Activated naive CD8-positive, alpha-beta T cell treated with anti-CD3 and anti-CD28 coated beads, Interleukin-2, amount 50 U/mL, for 16 hours (primary cell): Measurements from ENCODE around the gene ST3GAL3.

ENCODE experiments used
- DNase-seq: peaks from one replicate; pipeline ENCODE4 v3.0.0-alpha.2; 2020; ENCODE audit warnings: low read depth, low spot score

The ST3GAL3 gene

DNA sequence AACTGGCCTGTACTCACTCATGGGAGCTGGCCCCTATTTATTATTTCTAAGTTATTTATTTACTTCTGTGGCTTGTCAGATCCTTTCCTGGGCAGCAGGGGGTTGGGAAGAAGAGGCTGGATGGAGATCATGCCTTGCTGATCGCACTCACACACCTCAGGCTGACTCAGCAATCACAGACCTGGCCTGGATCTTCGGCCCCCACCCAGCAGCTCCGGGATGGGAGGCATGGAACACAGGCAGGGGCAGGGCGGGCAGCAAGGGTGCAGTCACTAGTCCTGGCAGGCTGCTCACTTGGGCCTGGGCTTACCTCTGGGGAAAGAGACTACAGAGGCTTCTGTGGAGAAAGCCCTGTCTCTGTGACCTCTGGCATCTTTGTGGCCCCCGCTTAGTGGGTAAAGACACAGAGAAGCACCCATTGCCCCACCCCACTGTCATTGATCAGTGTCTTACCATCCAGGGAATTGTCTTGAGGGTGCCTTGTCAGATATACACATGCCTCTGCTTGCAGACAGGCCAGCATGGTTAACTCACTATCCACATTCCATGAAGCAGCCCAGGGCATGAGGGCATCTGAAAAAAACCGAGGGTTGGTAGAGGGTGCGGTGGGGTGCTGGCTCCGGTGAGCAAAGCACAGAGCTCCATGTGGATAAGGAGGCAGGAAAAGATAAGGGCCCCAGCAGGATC, 230.0 kb downstream of the ST3GAL3 start:
- no peak for DNase-seq

GRCh38 chr1:43938383-43938782, 231.0 kb downstream of the ST3GAL3 start:
- no peak for DNase-seq

DNA sequence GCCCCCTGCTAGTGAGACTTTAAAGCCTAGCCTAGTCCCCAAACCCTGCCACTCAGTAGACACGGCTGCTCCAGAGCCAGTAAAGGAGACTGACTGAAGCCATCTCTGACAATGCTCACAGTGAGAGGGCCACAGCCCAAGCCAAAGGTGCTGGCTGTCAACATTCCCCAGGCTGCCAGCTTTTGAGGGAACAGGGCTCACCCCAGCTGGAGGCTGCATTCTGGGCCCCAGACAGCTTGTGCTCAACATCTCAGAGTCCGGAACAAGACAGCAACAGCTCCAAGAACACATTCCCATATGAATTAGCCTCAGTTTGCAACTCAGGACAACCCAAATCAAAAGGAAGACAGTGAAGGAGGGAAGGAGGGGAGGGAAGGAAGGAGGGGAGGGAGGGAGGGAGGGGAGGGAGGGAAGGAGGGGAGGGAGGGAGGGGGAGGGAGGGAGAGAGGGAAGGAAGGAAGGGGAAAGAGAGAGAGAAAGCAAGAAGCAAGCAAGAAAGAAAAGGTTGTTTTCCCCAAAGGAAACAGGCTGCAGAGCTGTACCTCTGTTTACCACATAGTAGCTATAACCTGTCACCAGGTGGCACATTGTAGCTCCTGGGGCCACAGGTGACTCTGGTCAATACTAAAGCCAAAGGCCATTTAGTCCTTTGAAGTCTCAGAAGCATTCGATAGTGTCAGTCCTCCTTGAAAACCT, 231.7 kb downstream of the ST3GAL3 start:
- DNase-seq = no peak

DNA sequence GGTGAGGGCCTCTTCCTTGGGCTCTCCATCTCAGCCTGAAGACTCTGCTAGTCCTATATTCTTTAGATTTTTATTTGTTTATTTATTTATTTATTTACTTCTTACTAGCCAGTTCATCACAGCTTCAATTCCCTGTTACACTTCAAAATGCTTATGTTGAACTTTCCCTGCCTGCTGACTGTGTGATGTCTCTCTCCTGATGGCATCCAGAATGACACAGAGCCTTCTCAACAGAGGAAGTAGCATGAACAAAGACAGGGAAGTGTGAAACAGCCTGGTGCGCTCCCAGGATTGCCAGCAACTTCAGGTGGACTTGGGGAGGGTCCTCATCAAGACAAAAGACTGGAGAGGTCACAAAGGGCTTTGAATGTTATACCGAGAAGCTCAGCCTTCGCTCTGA, 235.1 kb downstream of the ST3GAL3 start:
- no peak for DNase-seq

- no peak for DNase-seq
Observed at GRCh38 chr1:43944860-43945259, 237.5 kb downstream of the ST3GAL3 start.

GRCh38 chr1:43945674-43946235, 238.4 kb downstream of the ST3GAL3 start:
- DNase-seq = no peak

- peak; percentile 92 for DNase-seq
Observed at GRCh38 chr1:43946236-43947060, 239.1 kb downstream of the ST3GAL3 start, which contains the start of gene IPO13. TSS of gene IPO13 (plus strand) at chr1:43946950. CDS start at chr1:43947601, 651 bp downstream.

DNA sequence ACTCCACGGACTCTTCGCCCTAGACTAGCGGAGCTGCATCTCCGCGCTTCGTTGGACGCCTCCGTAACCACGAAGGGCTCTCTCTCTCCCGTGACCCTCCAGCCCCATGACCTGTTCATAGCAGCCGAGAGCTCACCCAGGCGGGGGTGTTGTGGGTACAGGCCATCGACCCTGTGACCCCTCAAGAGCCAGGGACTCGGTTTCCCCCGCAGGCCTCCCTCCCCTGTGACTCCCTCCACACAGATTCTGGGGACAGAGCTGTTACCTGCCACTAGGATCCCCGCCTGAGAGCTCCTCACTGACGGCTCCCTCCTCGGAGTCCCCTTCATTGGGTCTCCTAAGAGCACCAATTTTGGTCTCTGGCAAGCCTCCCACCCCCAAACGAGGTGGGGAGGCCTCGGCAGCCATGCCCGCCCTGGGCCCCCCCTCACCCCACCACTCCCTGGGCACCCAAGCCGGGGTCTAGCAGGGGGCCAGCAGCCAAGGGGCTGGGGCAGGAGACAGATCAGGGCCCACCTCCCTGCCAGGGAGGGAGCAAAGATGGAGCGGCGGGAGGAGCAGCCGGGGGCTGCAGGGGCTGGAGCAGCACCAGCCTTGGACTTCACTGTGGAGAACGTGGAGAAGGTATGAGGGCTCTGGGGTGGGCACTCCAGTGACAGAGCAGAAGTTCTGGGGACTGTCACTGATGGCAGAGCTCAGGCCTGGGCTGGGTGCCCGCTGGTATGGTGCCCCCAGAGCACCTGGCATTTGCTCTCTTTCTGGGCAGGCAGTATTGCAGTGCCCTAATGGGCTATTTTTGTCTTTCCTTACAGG, 239.9 kb downstream of the ST3GAL3 start:
- DNase-seq = no peak

GRCh38 chr1:43947874-43948437, 240.6 kb downstream of the ST3GAL3 start:
- no peak for DNase-seq

DNA sequence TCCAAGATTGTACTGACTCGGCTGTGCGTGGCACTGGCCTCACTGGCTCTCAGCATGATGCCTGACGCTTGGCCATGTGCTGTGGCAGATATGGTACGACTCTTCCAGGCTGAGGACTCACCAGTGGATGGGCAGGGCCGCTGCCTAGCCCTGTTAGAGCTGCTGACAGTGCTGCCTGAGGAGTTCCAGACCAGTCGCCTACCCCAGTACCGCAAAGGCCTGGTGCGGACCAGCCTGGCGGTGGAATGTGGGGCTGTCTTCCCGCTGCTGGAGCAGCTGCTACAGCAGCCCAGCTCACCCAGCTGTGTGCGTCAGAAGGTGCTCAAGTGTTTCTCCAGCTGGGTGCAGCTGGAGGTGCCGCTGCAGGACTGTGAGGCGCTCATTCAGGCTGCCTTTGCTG, 242.3 kb downstream of the ST3GAL3 start:
- DNase-seq = no peak

- DNase-seq = no peak
Observed at GRCh38 chr1:43951021-43951985, 244.0 kb downstream of the ST3GAL3 start.

GRCh38 chr1:43952731-43953346, 245.5 kb downstream of the ST3GAL3 start:
- DNase-seq = no peak

- DNase-seq = no peak
Observed at GRCh38 chr1:43953361-43953760, 246.0 kb downstream of the ST3GAL3 start.

DNA sequence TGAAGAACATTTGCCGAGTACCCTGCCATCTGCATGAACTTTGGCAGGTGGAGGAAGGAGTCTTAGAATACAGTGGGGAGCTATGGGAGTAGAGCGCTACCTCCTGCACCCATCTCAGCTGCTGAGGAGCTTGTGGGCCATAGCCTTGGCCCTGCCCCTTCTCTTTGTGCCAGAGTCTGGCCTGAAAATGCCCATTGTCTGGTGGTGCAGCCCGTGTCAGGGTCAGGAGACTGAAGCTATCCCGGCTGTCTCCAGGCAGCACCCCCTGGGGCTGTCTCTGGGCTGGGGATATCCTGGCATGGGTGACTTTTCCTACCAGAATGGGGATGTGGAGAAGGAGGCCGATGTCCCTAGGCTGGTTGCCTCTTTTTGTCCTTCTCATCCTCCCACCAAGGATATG, 246.7 kb downstream of the ST3GAL3 start:
- no peak for DNase-seq

- no peak for DNase-seq
Observed at GRCh38 chr1:43956234-43956633, 248.9 kb downstream of the ST3GAL3 start.

DNA sequence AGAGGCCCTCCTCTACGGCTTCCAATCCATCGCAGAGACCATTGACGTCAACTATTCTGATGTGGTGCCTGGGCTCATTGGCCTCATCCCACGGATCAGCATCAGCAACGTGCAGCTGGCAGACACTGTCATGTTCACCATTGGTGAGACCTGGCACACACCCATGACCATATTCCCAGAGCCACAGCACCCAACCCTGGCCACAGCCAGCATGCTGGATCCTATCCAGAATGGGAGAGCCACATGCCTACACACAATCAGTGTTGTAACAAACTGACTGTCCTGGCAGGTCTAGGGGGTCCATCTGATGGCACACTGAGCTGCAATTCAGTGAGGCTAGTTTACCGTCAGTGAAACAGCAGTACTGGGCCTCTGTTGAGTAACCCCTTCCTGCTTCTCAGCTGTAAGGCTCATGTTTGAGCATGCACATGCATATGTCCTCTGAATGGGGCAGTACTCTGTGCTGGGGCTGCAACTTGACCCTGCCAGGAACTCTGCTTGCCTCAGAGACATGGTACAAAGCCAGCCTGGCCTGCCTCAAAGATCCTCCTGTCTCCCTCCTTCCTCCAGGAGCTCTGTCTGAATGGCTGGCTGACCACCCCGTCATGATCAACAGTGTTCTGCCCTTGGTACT, 250.2 kb downstream of the ST3GAL3 start:
- DNase-seq = no peak

GRCh38 chr1:43958351-43959255, 251.3 kb downstream of the ST3GAL3 start:
- no peak for DNase-seq

DNA sequence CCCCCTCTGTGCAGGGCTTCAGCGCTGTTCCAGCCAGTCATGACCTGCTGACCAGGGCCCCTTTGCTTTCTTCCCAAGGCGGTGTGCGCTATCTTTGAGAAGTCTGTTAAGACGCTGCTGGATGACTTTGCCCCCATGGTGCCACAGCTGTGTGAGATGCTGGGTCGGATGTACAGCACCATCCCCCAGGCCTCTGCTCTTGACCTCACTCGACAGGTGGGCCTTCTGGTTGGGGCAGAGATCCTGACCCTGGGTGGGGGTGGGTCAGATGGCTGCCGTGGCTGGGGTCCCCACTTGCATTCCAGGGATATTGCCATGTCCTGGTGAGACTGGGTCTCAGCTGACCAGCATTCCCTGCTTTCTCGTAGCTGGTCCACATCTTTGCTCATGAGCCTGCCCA, 253.5 kb downstream of the ST3GAL3 start:
- no peak for DNase-seq
